DMS153 treated with DMSO at 0.1 percent for 48 hours (cell line): ENCODE measurements around the gene PFKFB3.

Experiments used
- DNase-seq: peaks from one replicate; lab custom pipeline; 2025; ENCODE audit not compliant: unreplicated experiment; lab: John Stamatoyannopoulos, UW

The PFKFB3 gene

GRCh38 chr10:6299743-6300105 lies 97.0 kb downstream of the PFKFB3 start:
- no peak for DNase-seq

- DNase-seq, result no peak
Measured at GRCh38 chr10:6300106-6300783, 97.5 kb downstream of the PFKFB3 start.

GRCh38 chr10:6300784-6301460 lies 98.2 kb downstream of the PFKFB3 start:
- DNase-seq, result no peak

GRCh38 chr10:6301488-6302075 lies 98.8 kb downstream of the PFKFB3 start:
- no peak for DNase-seq
